ENCODE measurements around the gene ADRB1. TPM values are rescaled to one million over a fixed set of nuclear protein-coding genes. Genes with fewer than 3 reads are reported as not detected.

ADRB1 gene
- total RNA-seq, 4 donors from 2014 or later: 3.1 to 8.0 (median 4.6) TPM; not detected in 1

GRCh38 chr10:114026189-114027040, 17.3 kb upstream of the ADRB1 start:
- Histone ChIP-seq H3K4me1 (peaks cover 0 to 11% (median 3%) of the 10 kb centered on the region in 4 donors), H3K4me3 (no peak overlapping the region), H3K27ac (no peak overlapping the region), H3K9me3 (no peaks in the 10 kb centered on the region), H3K36me3 (no peaks in the 10 kb centered on the region), H3K27me3 (no peaks in the 10 kb centered on the region)
- DNase-seq: no peak
- TF ChIP-seq POLR2A (IDR thresholded peaks at IDR 0.05) (no peak), CTCF (IDR thresholded peaks at IDR 0.05) (no peak)

- H3K4me1 ChIP-seq: peaks cover 0 to 11% (median 3%) of the 10 kb centered on the region in 4 donors
- TF ChIP-seq POLR2A (IDR thresholded peaks at IDR 0.05): no peak
- TF ChIP-seq CTCF (IDR thresholded peaks at IDR 0.05): no peak
- DNase-seq: no peak
- H3K4me3 ChIP-seq: no peak overlapping the region
- no peak overlapping the region for H3K27ac ChIP-seq
- H3K9me3 ChIP-seq: no peaks in the 10 kb centered on the region
- no peaks in the 10 kb centered on the region for H3K36me3 ChIP-seq
- H3K27me3 ChIP-seq: no peaks in the 10 kb centered on the region
Measured at GRCh38 chr10:114027041-114027394, 16.6 kb upstream of the ADRB1 start.

GRCh38 chr10:114027951-114028350, 15.7 kb upstream of the ADRB1 start:
- Histone ChIP-seq H3K36me3 (no peaks in the 10 kb centered on the region), H3K4me3 (no peak overlapping the region), H3K27me3 (no peaks in the 10 kb centered on the region), H3K9me3 (no peaks in the 10 kb centered on the region), H3K4me1 (peaks cover 0 to 11% (median 3%) of the 10 kb centered on the region in 4 donors), H3K27ac (no peak overlapping the region)
- DNase-seq: no peak
- TF ChIP-seq POLR2A (IDR thresholded peaks at IDR 0.05): no peak
- TF ChIP-seq CTCF (IDR thresholded peaks at IDR 0.05): no peak

GRCh38 chr10:114028425-114028824, 15.2 kb upstream of the ADRB1 start:
- no peaks in the 10 kb centered on the region for H3K9me3 ChIP-seq
- no peak for DNase-seq
- H3K27ac ChIP-seq: no peak overlapping the region
- no peak for TF ChIP-seq POLR2A (IDR thresholded peaks at IDR 0.05)
- TF ChIP-seq CTCF (IDR thresholded peaks at IDR 0.05): no peak
- H3K4me3 ChIP-seq: no peak overlapping the region
- H3K27me3 ChIP-seq: no peaks in the 10 kb centered on the region
- peaks cover 0 to 11% (median 3%) of the 10 kb centered on the region in 4 donors for H3K4me1 ChIP-seq
- no peaks in the 10 kb centered on the region for H3K36me3 ChIP-seq

- no peak for TF ChIP-seq CTCF (IDR thresholded peaks at IDR 0.05)
- no peak for TF ChIP-seq POLR2A (IDR thresholded peaks at IDR 0.05)
- H3K4me1 ChIP-seq: peaks cover 0 to 9% (median 3%) of the 10 kb centered on the region in 4 donors
- H3K27ac ChIP-seq: no peak overlapping the region
Measured at GRCh38 chr10:114029655-114030054, 14.0 kb upstream of the ADRB1 start.

More at GRCh38 chr10:114029655-114030054, 14.0 kb upstream of the ADRB1 start:
- Histone ChIP-seq H3K4me3 (no peak overlapping the region), H3K9me3 (no peaks in the 10 kb centered on the region), H3K36me3 (no peaks in the 10 kb centered on the region), H3K27me3 (no peaks in the 10 kb centered on the region)
- no peak for DNase-seq

All from Peyer's patch (tissue), 4 donors.